Measurements from ENCODE around the gene DRD2.

The DRD2 gene

GRCh38 chr11:113372309-113372708 is 102.9 kb downstream of the DRD2 start:
- DNase-seq (ENCODE audit: low spot score): no peak

DNA sequence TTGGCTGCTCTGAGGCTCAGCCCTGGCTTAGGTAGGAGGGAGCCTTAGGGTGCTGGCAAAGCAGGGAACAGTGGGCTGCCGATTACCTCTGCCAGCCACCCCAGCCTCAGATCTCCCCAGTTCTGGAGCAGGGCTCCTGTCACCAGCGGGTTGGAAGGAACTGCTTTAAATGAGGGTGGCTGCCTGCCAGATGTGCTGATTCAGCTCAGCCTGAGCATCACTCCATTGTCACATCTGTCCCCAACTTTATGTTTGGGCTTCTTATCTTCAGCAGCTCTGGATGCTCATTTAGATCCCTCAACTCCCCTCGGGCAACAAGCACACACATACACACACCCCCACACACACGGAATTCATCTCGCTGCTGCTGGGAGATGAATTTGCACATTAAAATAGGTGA is 104.6 kb downstream of the DRD2 start:
- no peak for DNase-seq (ENCODE audit: low spot score)

DNA sequence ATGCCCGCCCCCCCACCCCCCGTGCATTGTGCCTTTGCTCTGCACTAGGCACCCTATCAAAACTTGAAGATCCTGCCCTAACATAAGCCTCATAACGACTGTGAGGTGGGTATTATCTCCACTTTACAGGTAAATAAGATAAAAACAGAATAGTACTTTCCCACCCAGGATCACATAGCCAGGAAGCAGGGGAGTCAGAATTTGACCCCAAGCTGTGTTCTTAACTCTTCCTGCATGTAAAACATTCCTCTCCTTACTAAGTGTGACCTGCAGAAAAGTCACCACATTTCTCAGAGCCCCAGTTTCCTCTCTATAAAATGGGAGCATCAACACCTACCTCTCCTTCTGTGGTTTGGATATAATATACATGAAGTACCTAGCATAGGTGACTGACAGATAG is 105.8 kb downstream of the DRD2 start:
- no peak for DNase-seq (ENCODE audit: low spot score)

DNA sequence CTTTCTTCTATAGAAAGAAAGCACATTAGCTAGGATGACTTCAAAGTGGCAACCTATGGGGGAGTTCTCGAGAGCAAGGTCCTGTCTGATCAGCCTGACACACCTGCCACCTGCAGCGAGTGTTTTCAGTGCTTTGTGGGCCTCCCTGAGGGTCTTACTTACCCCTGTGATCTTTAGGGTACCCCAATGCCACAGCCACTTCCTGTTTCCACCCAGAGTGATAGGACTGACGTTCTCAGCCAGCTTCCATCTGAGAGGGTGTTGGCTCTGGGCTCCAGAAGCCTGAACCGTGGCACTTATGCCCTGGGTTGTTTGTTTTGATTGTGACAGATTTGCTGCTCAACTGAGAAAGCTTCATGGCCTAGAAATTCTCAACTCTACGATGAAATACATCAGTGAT is 109.3 kb downstream of the DRD2 start:
- DNase-seq (ENCODE audit: low spot score): no peak

DNA sequence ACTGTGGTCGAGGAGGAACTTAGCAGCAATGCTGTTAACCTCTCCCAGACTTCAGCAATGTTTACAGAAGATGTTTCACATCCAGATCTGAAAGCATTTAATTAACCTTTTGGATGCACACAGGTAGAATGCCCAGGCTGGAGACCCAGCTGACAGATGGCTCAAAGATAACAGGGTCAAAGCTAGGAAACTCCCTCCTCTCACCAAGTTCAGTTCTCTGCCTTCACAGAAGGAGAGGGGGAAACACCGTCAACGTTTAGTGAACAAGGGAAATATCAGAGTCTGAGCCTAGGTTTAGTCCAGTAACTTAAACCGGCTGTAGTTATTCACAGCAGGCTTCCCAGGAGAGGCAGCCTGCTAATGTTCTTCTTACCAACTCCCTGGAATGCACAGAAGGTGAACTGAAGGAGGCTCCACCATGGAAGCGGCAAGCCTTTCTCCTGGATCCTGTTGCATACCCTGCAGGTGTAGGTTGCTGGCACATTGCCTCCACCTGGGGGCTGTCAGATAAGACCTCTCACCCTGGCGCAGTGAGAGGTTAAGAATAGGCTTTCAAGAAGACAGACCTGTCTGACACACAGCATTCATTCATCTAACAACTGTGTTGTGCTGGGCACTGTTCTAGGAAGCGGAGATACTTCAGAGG is 111.1 kb downstream of the DRD2 start:
- no peak for DNase-seq (ENCODE audit: low spot score)

- DNase-seq (ENCODE audit: low spot score): no peak
These were observed 111.8 kb downstream of the DRD2 start for GRCh38 chr11:113363406-113363805.

All from D341Med (cell line).